Fibroblast of upper back skin (primary cell): Measurements from ENCODE around the gene CLTB.
"Not testable (repeated sequence)": the region's sequence is repeated elsewhere in the genome, so short reads cannot be mapped to it uniquely, and the experiment has no call there.

Experiments used
- DNase-seq: peaks from one replicate; pipeline ENCODE4 v3.0.0-alpha.2; 2013

The CLTB gene

DNA sequence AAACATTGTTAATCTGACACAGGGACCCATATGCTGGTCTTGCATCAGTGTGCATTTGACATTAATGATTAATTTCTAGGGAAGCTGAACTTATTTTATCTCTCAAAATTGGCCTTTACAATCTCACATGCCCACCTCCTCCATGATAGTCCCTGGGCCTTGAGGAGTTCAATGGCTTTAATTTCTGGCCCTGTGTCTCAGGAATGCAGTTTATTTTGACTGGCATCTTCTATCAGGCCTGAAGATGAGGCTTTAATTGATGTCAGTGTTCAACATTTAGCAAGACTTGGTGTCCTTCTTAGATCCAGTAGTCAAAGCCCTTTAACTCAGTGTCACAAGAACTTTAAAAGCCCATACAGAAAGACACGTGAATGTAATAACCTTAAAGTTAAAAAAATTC, 10.5 kb upstream of the CLTB start:
- no peak for DNase-seq

DNA sequence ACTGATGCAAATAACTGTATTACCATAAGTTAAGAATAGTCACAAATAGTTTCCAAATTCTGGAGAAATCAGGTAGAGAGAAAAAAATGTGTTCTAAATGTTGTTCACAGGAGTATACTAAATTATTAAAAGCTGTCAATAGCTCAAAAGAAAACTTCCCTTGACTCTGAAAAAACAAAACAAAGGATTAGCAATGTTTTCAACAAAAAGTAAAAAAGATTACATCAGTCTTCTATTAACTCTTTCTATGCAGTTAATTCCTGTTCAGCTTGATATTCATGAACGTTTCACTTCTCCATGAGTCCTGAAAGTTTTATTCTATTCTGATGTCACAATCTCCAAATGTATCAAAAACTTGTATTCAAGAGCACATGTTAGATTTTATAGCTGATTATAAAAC, 9.5 kb upstream of the CLTB start:
- DNase-seq = no peak

DNA sequence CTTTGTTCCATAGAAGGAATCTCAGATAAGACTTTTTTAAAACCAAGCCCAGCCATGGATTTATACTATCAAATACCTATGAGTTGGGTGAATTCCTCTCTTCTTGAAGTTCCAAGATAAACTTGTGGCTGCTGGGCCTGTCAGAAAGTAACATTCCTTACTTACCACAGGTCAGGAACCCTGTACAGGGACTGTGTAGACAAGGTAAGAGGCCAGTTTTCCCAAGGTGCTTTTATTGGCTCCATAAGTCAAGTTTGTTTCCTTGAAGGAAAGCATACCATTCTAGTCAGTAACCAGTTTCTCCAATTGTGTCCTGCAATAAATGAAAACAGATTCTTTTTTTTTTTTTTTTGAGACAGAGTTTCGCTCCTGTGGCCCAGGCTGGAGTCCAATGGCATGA, 8.8 kb upstream of the CLTB start:
- peak; percentile 55 for DNase-seq

DNA sequence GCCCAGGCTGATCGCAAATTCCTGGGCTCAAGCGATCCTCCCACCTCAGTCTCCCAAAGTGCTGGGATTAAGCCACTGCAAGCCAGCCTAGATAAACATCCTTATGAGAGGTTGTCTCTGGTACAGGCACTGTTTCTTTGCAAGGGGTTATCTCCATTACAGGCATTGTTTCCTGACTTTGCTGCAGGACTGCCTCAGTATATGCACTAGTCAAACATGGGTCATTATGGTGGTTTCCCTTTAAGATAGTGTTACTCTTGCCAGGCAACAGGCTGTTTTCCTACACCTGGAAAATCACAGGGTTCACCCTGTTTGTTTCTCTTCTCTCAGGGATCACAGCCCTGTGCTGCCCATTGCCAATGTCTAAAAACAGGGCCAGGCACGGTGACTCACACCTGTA, 7.8 kb upstream of the CLTB start:
- DNase-seq = no peak

DNA sequence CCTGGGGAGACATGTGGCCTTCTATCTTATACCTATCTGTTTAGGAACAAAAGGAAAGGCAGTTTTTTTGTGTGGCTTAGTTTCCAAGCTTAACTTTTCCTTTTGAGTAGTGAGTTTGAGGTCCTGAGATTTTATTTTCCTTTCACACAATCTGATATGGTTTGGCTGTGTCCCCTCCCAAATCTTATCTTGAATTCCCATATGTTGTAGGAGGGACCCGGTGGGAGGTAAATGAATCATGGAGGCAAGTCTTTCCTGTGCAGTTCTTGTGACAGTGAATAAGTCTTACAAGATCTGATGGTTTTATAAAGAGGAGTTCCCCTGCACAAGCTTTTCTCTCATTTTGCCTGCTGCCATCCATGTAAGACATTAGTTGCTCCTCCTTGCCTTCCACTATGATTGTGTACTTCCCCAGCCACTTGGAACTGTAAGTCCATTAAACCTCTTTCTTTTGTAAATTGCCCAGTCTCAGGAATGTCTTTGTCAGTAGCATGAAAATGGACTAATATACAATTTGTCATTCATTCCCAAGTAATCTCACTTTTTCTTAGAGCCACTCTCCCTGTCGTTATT, 4.7 kb upstream of the CLTB start:
- no peak for DNase-seq

DNA sequence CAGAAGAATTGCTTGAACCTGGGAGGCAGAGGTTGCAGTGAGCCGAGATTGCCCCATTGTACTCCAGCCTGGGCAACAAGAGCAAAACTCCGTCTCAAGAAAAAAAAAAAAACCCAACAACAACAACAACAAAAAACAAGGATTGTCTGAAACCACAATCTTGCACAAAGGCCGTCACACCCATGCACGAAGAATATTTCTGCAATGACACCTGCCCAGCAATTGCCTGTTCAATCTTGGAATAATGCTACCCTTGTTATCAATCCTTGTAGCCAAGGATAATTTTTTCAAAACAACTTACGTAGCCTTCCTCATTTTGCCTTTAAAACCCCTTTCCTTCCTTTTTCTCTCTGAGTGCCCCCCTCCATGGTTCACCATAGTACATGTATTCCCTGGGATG, 3.7 kb upstream of the CLTB start:
- no peak for DNase-seq

DNA sequence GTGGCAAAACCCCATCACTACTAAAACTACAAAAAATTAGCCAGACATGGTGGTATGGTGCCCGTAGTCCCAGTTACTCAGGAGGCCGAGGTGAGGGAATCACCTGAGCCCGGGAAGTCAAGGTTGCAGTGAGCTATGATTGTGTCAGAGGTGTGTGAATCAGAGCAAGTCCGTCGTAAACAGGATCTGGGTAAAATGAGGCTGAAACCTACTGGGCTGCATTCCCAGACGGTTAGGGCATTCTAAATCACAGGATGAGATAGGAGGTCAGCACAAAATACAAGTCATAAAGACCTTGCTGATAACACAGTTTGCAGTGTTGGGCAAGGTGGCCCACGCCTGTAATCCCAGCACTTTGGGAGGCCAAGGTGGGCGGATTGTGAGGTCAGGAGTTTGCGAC, 1.9 kb upstream of the CLTB start:
- DNase-seq = no peak

DNA sequence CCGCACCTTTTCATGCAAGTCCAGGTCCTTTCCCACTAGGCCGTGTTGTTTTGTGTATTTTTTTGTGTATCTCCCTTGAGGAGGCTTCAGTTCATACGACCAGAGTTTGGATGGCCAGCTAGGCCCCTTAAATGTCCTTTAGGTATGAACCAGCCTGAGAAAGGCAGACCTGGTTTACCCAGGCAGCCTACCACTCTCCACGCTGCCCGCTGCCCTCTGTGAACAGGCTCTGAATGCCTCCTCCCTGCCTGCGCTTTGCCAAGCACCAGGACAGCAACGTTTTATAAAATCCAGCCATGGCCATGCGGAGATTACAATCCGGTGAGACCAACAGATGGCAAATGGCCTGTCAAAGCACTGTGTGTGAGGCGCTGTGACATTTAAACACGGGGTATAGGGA, 626 bp upstream of the CLTB start:
- no peak for DNase-seq

DNA sequence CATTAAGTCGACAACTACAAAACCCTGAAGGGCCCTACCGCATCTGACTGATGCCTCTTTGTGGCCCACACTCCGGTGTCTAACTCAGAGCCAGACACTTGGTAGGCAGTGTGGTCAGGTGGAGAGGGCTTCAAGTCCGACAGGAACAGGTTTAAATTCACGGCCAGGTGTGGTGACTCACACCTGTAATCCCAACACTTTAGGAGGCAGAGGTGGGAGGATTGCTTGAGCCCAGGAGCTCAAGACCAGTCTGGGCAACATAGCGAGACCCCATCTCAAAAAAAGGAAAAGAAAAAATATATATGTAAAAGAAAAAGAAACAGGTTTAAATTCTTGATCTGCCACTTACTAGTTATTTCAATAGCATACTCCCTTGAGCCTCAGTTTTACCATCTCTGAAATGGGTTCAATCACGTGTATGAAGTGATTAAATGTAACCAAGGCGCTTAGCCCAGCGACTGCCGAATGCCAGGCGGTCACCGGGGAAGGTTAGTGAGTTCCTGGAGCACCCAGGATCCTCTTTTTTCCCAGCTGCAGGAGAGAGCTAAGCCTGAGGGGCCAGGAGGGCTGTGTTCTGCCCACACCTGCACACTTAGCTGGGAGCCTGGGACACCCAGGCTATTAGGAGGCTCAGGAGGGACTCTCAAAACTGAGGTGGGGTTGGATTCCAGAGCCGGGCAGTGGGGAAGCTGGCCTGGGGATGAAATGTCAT, 943 bp downstream of the CLTB start:
- no peak for DNase-seq

DNA sequence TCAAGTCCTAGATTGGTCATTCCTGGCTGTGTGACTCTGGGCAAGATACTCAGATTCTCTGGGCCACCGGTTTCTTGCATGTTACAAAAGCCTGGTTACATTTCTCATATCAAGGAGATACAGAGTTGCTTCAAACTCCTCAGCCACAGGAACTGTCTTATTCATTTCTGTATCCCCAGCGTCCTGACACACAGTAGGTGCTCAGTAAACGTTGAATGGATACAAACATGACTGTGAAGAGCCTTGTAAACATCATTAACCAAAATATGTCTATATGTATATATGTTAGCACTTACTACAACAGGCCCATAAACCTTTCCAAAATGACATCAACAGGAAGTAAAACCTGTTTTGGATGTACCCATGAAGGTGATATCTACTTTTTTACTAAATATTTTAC, 1.6 kb downstream of the CLTB start:
- DNase-seq = no peak

DNA sequence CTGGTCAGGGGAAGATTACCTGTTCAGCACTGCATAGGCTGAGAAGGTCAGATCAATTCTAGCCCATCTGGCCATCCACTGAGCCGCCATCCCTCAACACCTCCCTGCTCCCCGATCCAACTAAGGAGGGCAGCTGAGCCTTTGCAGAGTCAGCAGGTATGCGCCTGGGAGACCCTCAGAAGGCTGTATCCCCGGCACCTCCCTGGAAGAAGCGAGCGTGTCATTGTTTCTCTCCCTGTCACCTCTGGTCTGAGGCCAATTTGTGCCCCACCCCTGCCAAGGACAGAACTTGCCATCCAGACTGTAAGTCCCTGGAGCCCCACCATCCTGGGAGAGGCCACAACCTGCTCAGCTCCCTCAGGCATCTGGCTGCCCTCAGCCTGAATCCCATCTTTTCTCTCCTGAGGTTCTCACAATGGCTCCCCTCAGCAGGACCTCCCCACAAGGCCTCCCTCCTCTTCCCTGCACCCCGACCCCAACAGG, 2.6 kb downstream of the CLTB start:
- no peak for DNase-seq

DNA sequence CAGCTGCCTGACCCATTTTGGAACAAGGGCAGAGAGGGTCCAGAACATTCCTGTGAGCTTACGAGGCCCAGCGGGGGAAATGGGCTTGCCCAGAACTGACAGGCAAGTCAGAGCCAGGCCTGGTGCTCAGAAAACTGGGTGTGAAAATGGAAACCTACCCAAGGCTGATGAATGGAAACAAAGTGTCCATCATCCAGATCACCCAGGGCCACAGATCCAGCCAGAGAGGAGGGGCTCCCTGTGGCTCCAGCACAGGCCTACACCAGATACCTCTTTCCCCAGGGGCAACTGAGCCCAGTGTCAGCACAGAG, 3.1 kb downstream of the CLTB start:
- no peak for DNase-seq

DNA sequence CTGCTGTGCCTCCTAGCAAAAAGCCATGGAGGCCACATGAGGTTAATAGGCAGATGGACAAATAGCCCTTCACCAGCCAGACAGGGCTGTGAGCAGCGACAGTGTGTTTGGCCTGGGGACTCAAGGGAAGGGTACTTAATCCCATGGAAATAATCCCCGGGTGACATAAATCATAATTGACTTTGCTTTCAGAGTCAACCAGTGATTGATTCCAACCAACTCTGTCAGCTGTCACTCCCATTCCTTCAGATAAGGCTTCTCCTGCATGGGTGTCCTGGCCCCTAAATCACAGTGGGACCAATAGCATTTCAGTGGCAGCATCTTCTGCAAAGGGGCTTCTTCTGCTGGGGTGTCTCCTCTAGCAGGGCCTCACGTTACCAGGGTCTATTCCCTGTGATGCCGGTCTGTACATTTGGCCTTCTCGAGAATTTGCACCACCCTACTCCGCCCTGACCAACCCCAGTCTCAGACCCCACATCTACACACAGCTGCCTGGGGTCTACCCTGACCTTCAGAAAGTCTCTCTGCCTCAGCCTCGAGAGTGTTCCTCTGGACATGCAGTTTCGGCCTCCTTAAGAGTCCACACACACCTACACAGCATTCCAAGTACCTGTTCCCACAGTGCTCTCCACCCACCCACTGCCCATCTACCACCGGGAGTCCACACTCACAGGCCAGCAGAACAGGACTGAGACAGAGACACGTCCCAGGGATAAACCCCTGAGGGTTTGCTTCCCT, 3.7 kb downstream of the CLTB start:
- DNase-seq = no peak

DNA sequence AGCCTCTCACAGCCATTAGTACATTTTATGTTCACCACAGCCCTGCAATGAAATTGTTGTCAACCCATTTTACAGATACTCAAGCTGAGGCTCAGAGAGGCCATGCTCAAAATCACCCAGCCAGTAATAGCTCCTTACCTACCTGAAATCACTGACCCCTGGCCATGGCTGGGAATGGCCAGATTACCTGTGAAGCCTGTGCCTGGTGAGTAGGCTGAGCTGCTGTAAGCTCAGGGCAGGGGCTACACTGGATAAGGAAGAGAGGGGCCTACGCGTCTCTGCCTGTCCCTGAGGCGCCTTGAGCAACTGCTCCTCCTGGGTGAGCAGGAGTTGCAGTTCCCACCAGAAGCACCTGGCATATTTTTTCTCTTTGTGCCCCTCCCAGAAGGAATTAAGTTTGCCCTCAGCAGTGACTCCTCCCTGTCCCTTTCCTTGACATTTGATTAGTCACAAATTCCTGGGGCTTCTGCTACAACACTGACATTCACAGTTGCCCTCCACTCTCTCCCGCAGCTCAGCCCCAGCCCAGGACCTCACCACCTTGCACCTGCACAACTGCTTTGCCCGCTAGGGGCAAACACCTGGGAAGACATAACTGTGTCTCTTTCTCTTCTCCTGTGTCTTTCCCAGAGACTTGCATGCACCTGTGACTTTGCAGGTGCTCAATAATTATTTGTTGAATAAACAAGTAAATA, 5.7 kb downstream of the CLTB start:
- DNase-seq = no peak

DNA sequence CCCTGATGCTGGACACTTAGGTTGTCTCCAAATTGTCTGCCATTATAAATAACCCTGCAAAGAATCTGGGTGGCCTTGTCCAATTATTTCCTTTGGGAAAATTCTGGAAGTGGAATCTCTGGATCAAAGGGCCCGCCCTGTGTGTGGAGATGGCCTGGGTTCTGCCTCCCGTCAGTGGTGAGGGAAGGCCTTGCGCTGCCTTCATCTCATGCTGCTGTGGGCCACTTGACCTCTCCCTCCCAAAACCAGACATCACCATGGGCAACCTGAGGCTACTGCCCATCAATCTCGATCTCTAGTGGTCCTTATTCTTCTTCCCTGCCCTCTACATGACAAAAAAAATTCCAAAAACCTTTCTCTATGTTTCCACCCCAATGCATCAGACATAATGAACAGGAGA, 6.6 kb downstream of the CLTB start:
- no peak for DNase-seq

DNA sequence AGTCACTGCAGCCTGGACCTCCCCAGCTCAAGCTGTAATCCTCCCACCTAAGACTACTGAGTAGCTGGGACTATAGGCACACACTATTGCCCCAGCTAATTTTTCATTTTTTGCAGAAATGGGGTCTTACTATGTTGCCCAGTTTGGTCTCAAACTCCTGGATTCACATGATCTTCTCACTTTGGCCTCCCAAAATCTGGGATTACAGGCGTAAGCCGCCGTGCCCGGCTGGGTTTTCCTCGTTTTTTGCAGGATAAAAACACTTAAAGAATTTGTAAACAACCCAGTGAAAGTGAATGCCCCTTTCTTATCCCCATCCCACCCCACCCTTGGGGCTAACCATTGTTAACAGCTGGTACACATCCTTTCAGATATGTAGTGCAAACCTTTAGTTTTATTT, 7.7 kb downstream of the CLTB start:
- no peak for DNase-seq

DNA sequence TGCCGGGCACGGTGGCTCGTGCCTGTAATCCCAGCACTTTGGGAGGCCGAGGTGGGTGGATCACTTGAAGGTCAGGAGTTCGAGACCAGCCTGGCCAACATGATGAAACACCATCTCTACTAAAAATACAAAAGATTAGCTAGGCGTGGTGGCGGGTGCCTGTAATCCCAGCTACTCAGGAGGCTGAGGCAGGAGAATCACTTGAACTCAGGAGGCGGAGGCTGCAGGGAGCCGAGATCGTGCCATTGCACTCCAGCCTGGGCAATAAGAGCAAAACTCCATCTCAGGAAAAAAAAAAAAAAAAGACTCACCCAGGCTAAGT, 8.1 kb downstream of the CLTB start:
- not testable (repeated sequence) for DNase-seq

DNA sequence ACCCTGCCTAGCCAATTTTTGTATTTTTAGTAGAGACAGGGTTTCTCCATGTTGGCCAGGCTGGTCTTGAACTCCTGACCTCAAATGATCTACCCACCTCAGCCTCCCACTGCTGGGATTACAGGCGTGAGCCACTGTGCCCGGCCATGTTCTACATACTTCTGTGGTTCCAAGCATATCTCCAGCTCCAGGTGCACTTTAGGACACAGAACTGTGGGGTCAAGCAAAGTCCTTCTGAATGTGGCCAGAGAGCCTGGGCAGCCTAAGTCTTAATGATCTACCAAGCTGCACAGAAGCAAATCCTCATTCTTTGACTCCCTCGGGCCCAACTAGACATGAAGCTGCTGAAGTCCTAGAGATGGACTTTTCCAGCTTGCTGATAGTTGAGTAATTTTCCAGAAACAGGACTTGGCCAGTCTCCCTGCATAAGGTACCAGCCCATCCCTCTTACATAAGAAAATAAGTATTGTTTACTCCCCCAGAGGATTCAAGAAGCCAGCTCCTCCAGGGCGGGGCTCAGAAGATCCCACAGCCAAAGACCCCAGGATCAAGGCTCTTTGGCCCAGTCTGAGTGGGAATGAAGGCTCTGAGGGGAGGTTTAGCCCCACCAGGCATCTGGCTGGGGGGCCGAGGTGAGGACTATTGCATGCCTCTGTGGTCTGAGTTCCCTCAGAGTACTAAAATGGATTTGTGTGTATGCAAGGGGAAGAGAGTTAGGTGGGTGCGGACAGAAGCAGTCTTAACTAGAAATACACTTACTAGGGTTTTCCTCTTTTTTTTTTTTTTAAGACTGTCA, 8.7 kb downstream of the CLTB start:
- DNase-seq = no peak

DNA sequence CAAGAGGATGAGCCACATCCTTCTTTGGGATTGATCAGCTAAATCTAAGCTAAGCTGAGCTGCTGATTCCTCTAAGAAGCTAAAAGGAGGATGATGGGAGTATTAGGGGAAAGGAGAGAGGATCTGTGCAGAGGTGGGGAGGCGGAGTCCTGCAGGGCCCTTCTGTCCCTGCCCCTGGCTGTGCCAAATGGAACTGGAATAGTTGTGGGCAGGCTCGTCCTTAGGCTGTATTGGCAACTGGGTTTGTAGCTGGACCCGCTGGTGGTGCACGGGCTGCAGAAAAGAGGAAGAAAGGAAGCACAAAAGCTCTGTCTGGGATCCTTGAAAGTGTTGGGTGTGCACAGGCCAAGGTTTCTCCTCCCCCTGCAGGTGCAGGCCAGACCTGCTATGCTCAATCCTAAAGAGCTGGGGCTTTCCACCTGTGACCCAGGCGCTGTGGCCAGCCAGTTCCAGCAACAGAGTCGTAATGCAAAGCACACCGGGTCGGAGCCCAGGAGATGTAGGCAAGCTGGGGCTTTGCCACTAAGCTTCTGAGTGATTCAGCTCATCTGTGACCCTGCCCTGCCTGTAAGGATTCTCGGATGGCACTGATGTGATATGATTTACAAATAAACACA, 9.8 kb downstream of the CLTB start:
- DNase-seq = no peak

DNA sequence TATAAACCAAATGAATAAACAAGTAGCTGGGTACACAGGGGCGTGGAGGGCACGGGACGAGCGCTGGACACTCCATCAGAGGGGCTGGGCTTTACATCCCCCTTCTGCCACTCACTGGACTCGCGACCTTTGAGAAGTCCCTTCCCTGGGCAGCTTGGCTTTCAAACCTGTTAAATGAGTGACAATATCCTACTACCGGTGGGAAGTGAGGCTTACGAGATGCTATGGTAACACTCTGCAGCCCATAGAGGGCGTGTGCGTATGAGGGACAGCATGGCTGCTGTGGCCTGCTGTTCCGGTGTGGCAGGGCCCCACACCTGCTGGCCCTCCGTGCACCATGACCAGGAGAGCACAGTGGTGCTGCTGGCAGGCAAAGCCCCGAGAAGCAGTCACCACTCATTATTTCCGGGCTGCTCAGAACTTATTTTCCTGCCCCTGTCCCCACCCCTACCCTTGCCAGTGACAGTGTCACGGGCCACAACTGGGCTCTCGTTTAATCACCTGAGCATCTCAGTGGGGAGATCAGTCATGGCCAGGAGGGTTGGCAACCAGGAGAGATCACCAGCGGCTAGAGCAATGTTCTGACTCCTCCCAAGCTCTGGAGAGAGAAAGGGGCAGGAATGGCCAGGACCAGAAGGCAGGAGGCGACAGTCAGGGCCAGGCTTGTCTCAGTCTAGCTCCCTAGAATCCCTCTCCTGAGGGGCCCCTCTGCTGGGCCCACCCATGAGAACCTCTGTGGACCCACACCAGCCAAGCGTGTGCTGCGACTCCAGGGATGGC, 10.5 kb downstream of the CLTB start:
- DNase-seq = no peak

DNA sequence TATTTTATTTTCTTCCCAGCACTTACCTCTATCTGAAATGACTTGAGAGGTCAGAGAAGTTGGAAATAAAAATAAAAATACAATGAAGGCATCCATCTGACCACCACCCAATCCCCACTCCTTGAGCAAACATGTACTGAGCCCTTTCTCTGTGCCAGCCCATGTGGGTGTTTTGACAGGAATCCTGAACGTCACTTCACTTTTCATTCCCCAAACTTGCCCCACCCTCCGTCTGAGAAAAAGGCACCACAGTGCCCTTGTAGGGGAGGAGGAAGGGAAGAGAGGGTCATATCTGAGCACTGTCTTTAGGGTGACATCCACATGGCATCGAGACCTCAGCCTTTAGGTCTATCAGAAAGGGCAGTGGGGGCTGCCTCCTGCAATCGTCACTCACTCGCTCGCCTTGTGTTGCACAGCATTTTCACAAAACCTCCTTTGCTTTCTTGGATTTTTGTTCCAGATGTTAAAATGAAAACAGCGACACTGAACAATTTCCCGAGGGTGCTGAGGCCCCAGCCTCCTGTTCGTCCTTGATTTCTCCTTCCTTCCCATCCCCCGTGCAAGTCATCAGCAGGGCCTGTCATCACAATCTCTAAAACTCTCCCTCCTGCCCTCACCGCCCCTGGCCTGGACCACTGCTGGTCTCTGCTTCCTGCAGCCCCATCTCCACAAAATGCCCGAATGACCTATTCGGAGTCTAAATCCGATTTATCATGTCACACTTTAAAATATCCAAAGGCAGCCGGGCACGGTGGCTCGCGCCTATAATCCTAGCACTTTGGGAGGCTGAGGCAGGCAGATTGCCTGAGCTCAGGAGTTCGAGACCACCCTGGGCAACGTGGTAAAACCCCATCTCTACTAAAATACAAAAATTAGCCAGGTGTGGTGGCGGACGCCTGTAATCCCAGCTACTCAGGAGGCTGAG, 14.8 kb downstream of the CLTB start:
- DNase-seq = no peak
